K562 (cell line): Measurements from ENCODE around the gene APBB2.

Experiments
- CEBPG ChIP-seq, 3 experiments: fragments of 200-800 bp in 1 of 3; sonication (Bioruptor generic) in 1 of 3; sonication (generic) in 1 of 3; formaldehyde crosslinking in 1 of 3; IDR thresholded peaks in 2 of 3; conservative IDR thresholded peaks in 1 of 3; 2 replicates each; pipeline versions ENCODE4 v1.6.1 to v1.8.0; 2016 to 2022; ENCODE audit warnings: missing compliant biosample characterization in 2 of 3, missing genetic modification characterization in 2 of 3, mild to moderate bottlenecking in 1 of 3, missing genetic modification reagents in 1 of 3
- EP300 ChIP-seq: IDR thresholded peaks from 2 replicates; pipeline ENCODE4 v1.6.1; 2012; ENCODE audit warnings: low read length, improper control_type of control experiment
- EZH2 ChIP-seq: IDR thresholded peaks from 2 replicates; pipeline ENCODE4 v1.6.1; 2012; ENCODE audit warnings: low read depth, mild to moderate bottlenecking, inconsistent platforms, low read length, borderline replicate concordance
- HNRNPLL ChIP-seq: fragments of 200-400 bp; formaldehyde crosslinking; IDR thresholded peaks from 2 replicates; pipeline ENCODE4 v1.6.1; 2017; ENCODE audit warnings: low read length, low read depth, mild to moderate bottlenecking; ENCODE audit not compliant: poor library complexity, severe bottlenecking
- HSF4 ChIP-seq: fragments of 250-450 bp; sonication (Bioruptor Pico); IDR thresholded peaks from 2 replicates; pipeline ENCODE4 v2.1.2; 2022; ENCODE audit warnings: mild to moderate bottlenecking, moderate library complexity, borderline replicate concordance
- PML ChIP-seq: IDR thresholded peaks from 2 replicates; pipeline ENCODE4 v1.6.1; 2012; ENCODE audit warnings: low read length, inconsistent platforms
- ZSCAN29 ChIP-seq: fragments of 450-650 bp; IDR thresholded peaks from 2 replicates; pipeline ENCODE4 v1.6.1; 2017

DNA sequence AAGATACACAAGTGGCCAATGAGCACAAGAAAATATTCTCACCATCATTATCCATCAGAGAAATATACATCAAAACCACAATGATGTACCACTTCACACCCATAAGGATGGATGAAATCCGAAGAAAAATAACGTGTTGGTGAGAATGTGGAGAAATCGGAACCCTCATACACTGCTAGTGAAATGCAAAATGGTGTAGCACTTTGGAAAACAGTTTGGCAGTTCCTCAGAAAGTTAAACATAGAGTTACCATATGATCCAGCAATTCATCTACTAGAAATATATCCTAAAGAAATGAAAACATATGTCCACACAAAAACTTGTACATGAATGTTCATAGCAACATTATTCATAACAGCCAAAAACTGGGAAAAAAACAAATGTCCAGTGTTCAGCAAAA is 18.5 kb upstream of the APBB2 start:
- no peak for TF ChIP-seq HSF4
- no peak for TF ChIP-seq CEBPG (CRISPR knock-in tag; IDR thresholded peaks at IDR 0.05)
- no peak for TF ChIP-seq CEBPG (tag; conservative IDR thresholded peaks at IDR 0.05 in 1 of 2, IDR thresholded peaks at IDR 0.05 in 1 of 2)
- no peak for TF ChIP-seq EP300
- no peak for TF ChIP-seq PML
- TF ChIP-seq ZSCAN29 = no peak
- no peak for TF ChIP-seq HNRNPLL
- no peak for TF ChIP-seq EZH2
